ENCODE results near the gene HOXA9. TPM values are rescaled to one million over a fixed set of nuclear protein-coding genes. Genes with fewer than 3 reads are reported as not detected.

The HOXA9 gene
- total and polyA plus RNA-seq, 2 of the 4 experiments (the other 2 are of a cell fraction) = 0.18 to 0.32 TPM

DNA sequence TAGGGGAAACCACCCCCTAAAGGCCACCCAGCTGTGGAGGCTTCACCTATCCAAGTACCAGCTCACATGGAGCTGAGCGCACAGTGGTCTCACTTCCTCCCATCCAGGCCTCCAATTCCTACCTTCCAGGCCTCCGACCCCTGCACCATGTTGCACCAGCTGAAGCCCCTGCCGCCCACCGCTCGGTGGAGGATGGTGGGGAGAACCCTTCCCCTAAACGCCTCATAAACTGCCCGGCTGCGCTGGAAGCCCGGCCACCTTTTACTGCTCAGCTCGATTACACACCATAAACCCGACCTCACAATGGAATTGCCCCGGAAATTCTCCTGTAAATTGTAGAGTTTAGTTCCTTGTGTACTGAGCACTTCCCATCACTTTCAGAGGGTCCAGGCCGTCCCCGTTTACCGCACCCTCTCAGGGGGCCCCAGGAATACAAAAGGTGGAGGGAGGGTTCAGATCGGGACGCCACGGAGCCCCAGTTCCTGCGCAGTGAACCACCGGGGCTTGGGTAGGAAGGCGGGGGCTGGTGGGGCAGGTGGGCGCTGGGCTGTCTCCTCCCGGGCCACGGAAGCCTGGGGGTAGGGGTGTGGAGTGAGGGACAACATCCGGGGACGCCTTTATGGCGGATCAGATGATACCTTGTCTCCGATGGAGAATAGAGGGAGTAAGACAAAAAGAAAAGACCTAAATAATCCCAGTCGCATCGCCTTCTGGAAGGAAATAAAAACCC is 7.5 kb downstream of the HOXA9 start:
- Histone ChIP-seq H2AFZ (replicated peaks; ENCODE audit: low read length, poor library complexity) (no peak overlapping the region), H3K56ac (ENCODE audit: extremely low read depth, insufficient read depth, low read length) (no peak overlapping the region), H3K4me1 (ENCODE audit: control insufficient read depth, insufficient read depth, low read length) (peaks cover 3% of the 10 kb centered on the region; the same call in 1 of the 2 replicates), H4K8ac (ENCODE audit: low read depth in 2 of 2, low read length in 2 of 2) (no peak overlapping the region), H3K4ac (ENCODE audit: low read depth, low read length) (no peak overlapping the region), H3K36me3 (ENCODE audit: control insufficient read depth, insufficient read depth, low read length) (no peaks in the 10 kb centered on the region), H4K91ac (ENCODE audit: insufficient read depth, low read depth, low read length) (no peak overlapping the region), H3K27me3 (ENCODE audit: control insufficient read depth, insufficient read depth, low read length) (peaks cover 3% of the 10 kb centered on the region; the same call in 1 of the 2 replicates), H2BK20ac (ENCODE audit: low read depth, low read length) (no peak overlapping the region), H2AK9ac (replicated peaks; ENCODE audit: low read depth, low read length, poor library complexity) (no peak overlapping the region), H3K9me1 (ENCODE audit: insufficient read depth, low read length) (peaks cover 3% of the 10 kb centered on the region; the same call in 1 of the 2 replicates), H2BK120ac (ENCODE audit: low read depth, low read length) (no peak overlapping the region), H3K23ac (ENCODE audit: low read depth, low read length) (no peak overlapping the region), H3K27ac (ENCODE audit: insufficient read depth, low read length) (no peak overlapping the region), H3K9me3 (ENCODE audit: control insufficient read depth, insufficient read depth, low read length) (no peaks in the 10 kb centered on the region), H3K79me1 (ENCODE audit: low read depth in 1 of 2, low read length in 2 of 2) (0 out of 4 replicates have a peak, but pooled peaks cover 0 to 4% of the 10 kb centered on the region in 2 experiments), H3K9ac (ENCODE audit: low read depth, low read length) (no peak overlapping the region), H3K18ac (ENCODE audit: low read depth, low read length) (no peak overlapping the region), H2AK5ac (ENCODE audit: low read depth, low read length) (no peak overlapping the region), H3K4me3 (ENCODE audit: insufficient read depth, low read depth, low read length) (no peak overlapping the region), H4K20me1 (ENCODE audit: insufficient read depth, low read length) (no peaks in the 10 kb centered on the region), H2BK15ac (ENCODE audit: low read depth, low read length) (no peak overlapping the region), H3K14ac (replicated peaks; ENCODE audit: low read depth, low read length) (no peak overlapping the region), H2BK5ac (ENCODE audit: low read depth, low read length, poor library complexity, severe bottlenecking) (no peak overlapping the region), H4K5ac (ENCODE audit: low read depth, low read length) (no peak overlapping the region), H3K4me2 (ENCODE audit: low read depth, low read length) (no peak overlapping the region)
- no peak for ATAC-seq (ENCODE audit: low read depth)
- BruUV-seq (replicated peaks) = no TSS peak
- WGBS, 2 experiments (ENCODE audit: extremely low coverage in 2 of 2, insufficient read length in 1 of 2) = 100% methylated on average over 2 of the region's 30 CpGs; no CpG with 5 or more reads in 1 of the 2 experiments
- ChIA-PET CTCF (interaction anchor here (0.7 to 1.3 kb wide), 2 partner anchors 476 to 788 kb away, joined by 3 to 4 read pairs; no protein-coding TSS in a partner anchor), POLR2A (ENCODE audit: unreplicated experiment) (no interaction called here)
- in situ Hi-C loops (cut with MboI; ENCODE audit: low sequenced_read_pairs) (loop anchor here (5.0 kb wide), 2 partner anchors 791 to 1306 kb away; no protein-coding TSS in a partner anchor), dilution Hi-C loops (cut with HindIII; ENCODE audit: low sequenced_read_pairs, unreplicated experiment) (no loop called here), intact Hi-C loops (cut with micrococcal nuclease) (no loop called here)
- no peak for DNase-seq
- TF ChIP-seq MXI1 (IDR thresholded peaks at IDR 0.05; ENCODE audit: borderline replicate concordance, low read depth, low read length) (no peak), ELK1 (IDR thresholded peaks at IDR 0.05; ENCODE audit: borderline replicate concordance, low read depth, low read length) (no peak), RAD21 (IDR thresholded peaks at IDR 0.05; ENCODE audit: low read length) (no peak), MAFK (IDR thresholded peaks at IDR 0.05; ENCODE audit: low read depth, low read length) (no peak), RCOR1 (IDR thresholded peaks at IDR 0.05; ENCODE audit: insufficient replicate concordance, low read length) (no peak), RFX5 (IDR thresholded peaks at IDR 0.05; ENCODE audit: low read depth, low read length) (no peak), BHLHE40 (IDR thresholded peaks at IDR 0.05; ENCODE audit: low read depth, low read length) (no peak), POLR2A (IDR thresholded peaks at IDR 0.05; ENCODE audit: low read depth, low read length) (no peak), NFE2L2 (IDR thresholded peaks at IDR 0.05; ENCODE audit: low read depth, low read length) (no peak), CEBPB (IDR thresholded peaks at IDR 0.05; ENCODE audit: low read depth, low read length) (no peak), MAZ (IDR thresholded peaks at IDR 0.05; ENCODE audit: borderline replicate concordance, low read depth, low read length) (no peak), CTCF (conservative IDR thresholded peaks at IDR 0.05; ENCODE audit: low read depth, low read length) (no peak), CHD1 (IDR thresholded peaks at IDR 0.05; ENCODE audit: low read depth, low read length) (no peak), SMC3 (IDR thresholded peaks at IDR 0.05; ENCODE audit: low read depth, low read length) (no peak)
- TF ChIP-seq, protein P1, sequence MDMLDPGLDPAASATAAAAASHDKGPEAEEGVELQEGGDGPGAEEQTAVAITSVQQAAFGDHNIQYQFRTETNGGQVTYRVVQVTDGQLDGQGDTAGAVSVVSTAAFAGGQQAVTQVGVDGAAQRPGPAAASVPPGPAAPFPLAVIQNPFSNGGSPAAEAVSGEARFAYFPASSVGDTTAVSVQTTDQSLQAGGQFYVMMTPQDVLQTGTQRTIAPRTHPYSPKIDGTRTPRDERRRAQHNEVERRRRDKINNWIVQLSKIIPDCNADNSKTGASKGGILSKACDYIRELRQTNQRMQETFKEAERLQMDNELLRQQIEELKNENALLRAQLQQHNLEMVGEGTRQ (IDR thresholded peaks at IDR 0.05; ENCODE audit: low read depth, low read length) = no peak

Measured in IMR-90 (cell line).